Measurements from ENCODE around the gene IKZF3. TPM values are rescaled to one million over a fixed set of nuclear protein-coding genes. Genes with fewer than 3 reads are reported as not detected.
A peak's percentile ranks its signal among the peaks of the same experiment; 100 is the strongest.

IKZF3 gene
- polyA plus RNA-seq, 1 donor (not counting 4 experiments of a cell fraction or from before 2014, with no cell fraction given), result not detected

GRCh38 chr17:39737206-39737759 lies 126.8 kb downstream of the IKZF3 start:
- H3K9ac ChIP-seq (ENCODE audit: control insufficient read depth, extremely low read depth, insufficient read depth, low read length), result no peak overlapping the region
- no peak overlapping the region for H2AFZ ChIP-seq (ENCODE audit: control insufficient read depth, low read length)
- no peaks in the 10 kb centered on the region for H3K79me2 ChIP-seq (ENCODE audit: control insufficient read depth, insufficient read depth, low read length)
- DNase-seq (ENCODE audit: low read depth, low spot score), result no peak
- H3K9me1 ChIP-seq (ENCODE audit: control insufficient read depth, extremely low read depth, insufficient read depth, low read length), result no peaks in the 10 kb centered on the region
- H3K4me1 ChIP-seq (ENCODE audit: control insufficient read depth, extremely low read depth, insufficient read depth, low read length), result peaks cover 28% of the 10 kb centered on the region
- peak overlapping the region; percentile 93 for H3K4me2 ChIP-seq (ENCODE audit: control insufficient read depth, extremely low read depth, insufficient read depth, low read depth, low read length)
- no peaks in the 10 kb centered on the region for H4K20me1 ChIP-seq (ENCODE audit: control insufficient read depth, extremely low read depth, insufficient read depth, low read length)
- FAIRE-seq, result no peak
- H3K9me3 ChIP-seq (ENCODE audit: control insufficient read depth, low read depth, low read length), result no peaks in the 10 kb centered on the region
- H3K27me3 ChIP-seq (ENCODE audit: control insufficient read depth, extremely low read depth, insufficient read depth, low read length), result no peaks in the 10 kb centered on the region
- dilution Hi-C loops (cut with MboI; ENCODE audit: extremely low pct_ligation_motif_present, low sequenced_read_pairs), result no loop called here
- H3K27ac ChIP-seq (ENCODE audit: control insufficient read depth, insufficient read depth, low read length), result no peak overlapping the region
- H3K36me3 ChIP-seq (ENCODE audit: control insufficient read depth in 2 of 2, extremely low read depth in 1 of 2, insufficient read depth in 2 of 2, low read length in 2 of 2), result peaks cover 0 to 2% of the 10 kb centered on the region in 2 experiments
- H3K4me3 ChIP-seq (ENCODE audit: control insufficient read depth in 2 of 3, extremely low read depth in 1 of 3, insufficient read depth in 2 of 3, low read depth in 1 of 3, low read length in 3 of 3), result peak overlapping the region in 2 of 3 experiments; percentile 73 to 89
- TF ChIP-seq CTCF (optimal IDR thresholded peaks at IDR 0.05 in 1 of 3, IDR thresholded peaks at IDR 0.05 in 1 of 3, conservative IDR thresholded peaks at IDR 0.05 in 1 of 3; ENCODE audit: extremely low read depth in 1 of 3, insufficient read depth in 2 of 3, low read length in 3 of 3) (no peak), EZH2 (IDR thresholded peaks at IDR 0.05; ENCODE audit: low read length) (no peak)

- Histone ChIP-seq H3K4me1 (ENCODE audit: control insufficient read depth, extremely low read depth, insufficient read depth, low read length) (peaks cover 23% of the 10 kb centered on the region), H3K9me3 (ENCODE audit: control insufficient read depth, low read depth, low read length) (no peaks in the 10 kb centered on the region), H3K36me3 (ENCODE audit: control insufficient read depth in 2 of 2, extremely low read depth in 1 of 2, insufficient read depth in 2 of 2, low read length in 2 of 2) (no peaks in the 10 kb centered on the region), H3K4me3 (ENCODE audit: control insufficient read depth in 2 of 3, extremely low read depth in 1 of 3, insufficient read depth in 2 of 3, low read depth in 1 of 3, low read length in 3 of 3) (no peak overlapping the region), H2AFZ (ENCODE audit: control insufficient read depth, low read length) (no peak overlapping the region), H4K20me1 (ENCODE audit: control insufficient read depth, extremely low read depth, insufficient read depth, low read length) (no peaks in the 10 kb centered on the region), H3K27me3 (ENCODE audit: control insufficient read depth, extremely low read depth, insufficient read depth, low read length) (no peaks in the 10 kb centered on the region), H3K4me2 (ENCODE audit: control insufficient read depth, extremely low read depth, insufficient read depth, low read depth, low read length) (no peak overlapping the region), H3K79me2 (ENCODE audit: control insufficient read depth, insufficient read depth, low read length) (no peaks in the 10 kb centered on the region), H3K27ac (ENCODE audit: control insufficient read depth, insufficient read depth, low read length) (no peak overlapping the region), H3K9me1 (ENCODE audit: control insufficient read depth, extremely low read depth, insufficient read depth, low read length) (no peaks in the 10 kb centered on the region), H3K9ac (ENCODE audit: control insufficient read depth, extremely low read depth, insufficient read depth, low read length) (no peak overlapping the region)
- dilution Hi-C loops (cut with MboI; ENCODE audit: extremely low pct_ligation_motif_present, low sequenced_read_pairs), result no loop called here
- no peak for TF ChIP-seq CTCF (optimal IDR thresholded peaks at IDR 0.05 in 1 of 3, IDR thresholded peaks at IDR 0.05 in 1 of 3, conservative IDR thresholded peaks at IDR 0.05 in 1 of 3; ENCODE audit: extremely low read depth in 1 of 3, insufficient read depth in 2 of 3, low read length in 3 of 3)
- TF ChIP-seq EZH2 (IDR thresholded peaks at IDR 0.05; ENCODE audit: low read length), result no peak
- FAIRE-seq (peak; percentile 29), DNase-seq (ENCODE audit: low read depth, low spot score) (no peak)
These were observed 127.6 kb downstream of the IKZF3 start for GRCh38 chr17:39736319-39737165.

All from keratinocyte (primary cell).